Pons (tissue), 1 donor: ENCODE data around the gene EMILIN2.

Experiments
- DNase-seq: peaks from one replicate; pipeline ENCODE4 v3.0.0-alpha.2; 2016; ENCODE audit warnings: low spot score

Gene EMILIN2

GRCh38 chr18:2878656-2879330, 32.0 kb downstream of the EMILIN2 start:
- DNase-seq, result no peak

GRCh38 chr18:2879889-2880288, 33.1 kb downstream of the EMILIN2 start:
- no peak for DNase-seq

GRCh38 chr18:2880473-2880872, 33.7 kb downstream of the EMILIN2 start:
- DNase-seq, result no peak

GRCh38 chr18:2881088-2881839, 34.5 kb downstream of the EMILIN2 start:
- DNase-seq, result no peak

- no peak for DNase-seq
These were observed 35.0 kb downstream of the EMILIN2 start for GRCh38 chr18:2881840-2882195.

- no peak for DNase-seq
These were observed 35.4 kb downstream of the EMILIN2 start for GRCh38 chr18:2882201-2882600.

GRCh38 chr18:2883076-2883735, 36.4 kb downstream of the EMILIN2 start:
- DNase-seq, result no peak

GRCh38 chr18:2884706-2885285, 38.0 kb downstream of the EMILIN2 start:
- DNase-seq, result no peak

- no peak for DNase-seq
These were observed 40.7 kb downstream of the EMILIN2 start for GRCh38 chr18:2887470-2887869.

- peak; percentile 75 for DNase-seq
These were observed 43.0 kb downstream of the EMILIN2 start for GRCh38 chr18:2889761-2890192.

- DNase-seq, result no peak
These were observed 43.8 kb downstream of the EMILIN2 start for GRCh38 chr18:2890606-2891005.

- DNase-seq, result no peak
These were observed 45.0 kb downstream of the EMILIN2 start for GRCh38 chr18:2891526-2892431.

- no peak for DNase-seq
These were observed 46.2 kb downstream of the EMILIN2 start for GRCh38 chr18:2893056-2893455.

- no peak for DNase-seq
These were observed 46.9 kb downstream of the EMILIN2 start for GRCh38 chr18:2893676-2894075.

GRCh38 chr18:2894131-2894840, 47.5 kb downstream of the EMILIN2 start:
- no peak for DNase-seq

- DNase-seq, result no peak
These were observed 48.1 kb downstream of the EMILIN2 start for GRCh38 chr18:2894841-2895370.

GRCh38 chr18:2895391-2895790, 48.6 kb downstream of the EMILIN2 start:
- DNase-seq, result no peak

GRCh38 chr18:2896990-2897389, 50.2 kb downstream of the EMILIN2 start:
- no peak for DNase-seq

- DNase-seq, result no peak
These were observed 50.8 kb downstream of the EMILIN2 start for GRCh38 chr18:2897448-2898185.

GRCh38 chr18:2898186-2898640, 51.4 kb downstream of the EMILIN2 start:
- DNase-seq, result no peak
